Measurements from ENCODE around the gene AFG1L.

- TF ChIP-seq CTCF (IDR thresholded peaks at IDR 0.05; ENCODE audit: insufficient read depth, low read length) (no peak), REST (IDR thresholded peaks at IDR 0.05; ENCODE audit: insufficient replicate concordance, low read depth) (no peak), POLR2AphosphoS5 (IDR thresholded peaks at IDR 0.05; ENCODE audit: low read depth) (no peak), GABPA (IDR thresholded peaks at IDR 0.05; ENCODE audit: low read depth) (no peak), SPI1 (IDR thresholded peaks at IDR 0.05; ENCODE audit: borderline replicate concordance, low read depth) (no peak)
These were observed 262.1 kb downstream of the AFG1L start for GRCh38 chr6:108556866-108557493.

Measured in HL-60 (cell line).